Fibroblast of villous mesenchyme (primary cell): Measurements from ENCODE around the gene CD99. TPM values are rescaled to one million over a fixed set of nuclear protein-coding genes. Genes with fewer than 3 reads are reported as not detected.

Source experiments
- DNase-seq: peaks from one replicate; pipeline ENCODE4 v3.0.0-alpha.2; 2010; ENCODE audit warnings: low read depth
- H3K4me3 ChIP-seq: 2 replicates; pipeline ENCODE4 v1.5.1; 2011; ENCODE audit warnings: low read depth, mild to moderate bottlenecking, low read length
- CTCF ChIP-seq: IDR thresholded peaks from 2 replicates; pipeline ENCODE4 v1.5.1; 2012; ENCODE audit warnings: low read depth, mild to moderate bottlenecking, low read length; ENCODE audit not compliant: insufficient read depth
- total RNA-seq: library from RNA; depleted of rRNA; stranded (reverse); fragments of >200 nt; gene quantifications from 2 replicates; pipeline ENCODE4 v1.2.3, GENCODE V29; 2012

CD99 gene
- total RNA-seq, 1 donor = 268 TPM

GRCh38 chrX:2650037-2650436 is 41.1 kb upstream of the CD99 start:
- no peak for TF ChIP-seq CTCF
- no peak for DNase-seq
- no peak overlapping the region for H3K4me3 ChIP-seq

- H3K4me3 ChIP-seq = no peak overlapping the region
- no peak for DNase-seq
- TF ChIP-seq CTCF = no peak
These were observed 40.2 kb upstream of the CD99 start for GRCh38 chrX:2650865-2651264.

- DNase-seq = no peak
- TF ChIP-seq CTCF = peak; percentile 38
- H3K4me3 ChIP-seq = no peak overlapping the region
These were observed 39.0 kb upstream of the CD99 start for GRCh38 chrX:2652106-2652505.

GRCh38 chrX:2654436-2655340 is 36.4 kb upstream of the CD99 start:
- no peak overlapping the region for H3K4me3 ChIP-seq
- no peak for DNase-seq
- TF ChIP-seq CTCF = no peak

GRCh38 chrX:2656257-2656836 is 34.7 kb upstream of the CD99 start:
- H3K4me3 ChIP-seq = no peak overlapping the region
- TF ChIP-seq CTCF = no peak
- no peak for DNase-seq

GRCh38 chrX:2657532-2658113 is 33.5 kb upstream of the CD99 start:
- no peak overlapping the region for H3K4me3 ChIP-seq
- DNase-seq = no peak
- no peak for TF ChIP-seq CTCF
